GDM1 (cell line): ENCODE data around the gene CXCL12.

Experiments used
- DNase-seq: peaks from one replicate; lab custom pipeline; 2025; lab: John Stamatoyannopoulos, UW

The CXCL12 gene

GRCh38 chr10:44385026-44385695, at the start of gene CXCL12:
Gene CXCL12 (minus strand): TSS chr10:44385097. CDS start chr10:44385005, 92 bp downstream.
- no peak for DNase-seq

GRCh38 chr10:44427479-44427878, 42.6 kb upstream of the CXCL12 start:
- no peak for DNase-seq

GRCh38 chr10:44427037-44427436, 42.1 kb upstream of the CXCL12 start:
- DNase-seq = no peak

GRCh38 chr10:44426247-44427034, 41.5 kb upstream of the CXCL12 start:
- DNase-seq = no peak

- no peak for DNase-seq
Observed at GRCh38 chr10:44425466-44425865, 40.6 kb upstream of the CXCL12 start.

GRCh38 chr10:44424957-44425356, 40.1 kb upstream of the CXCL12 start:
- no peak for DNase-seq

GRCh38 chr10:44424298-44424697, 39.4 kb upstream of the CXCL12 start:
- DNase-seq = no peak

GRCh38 chr10:44422570-44423101, 37.7 kb upstream of the CXCL12 start:
- DNase-seq = no peak

- no peak for DNase-seq
Observed at GRCh38 chr10:44422153-44422552, 37.3 kb upstream of the CXCL12 start.

GRCh38 chr10:44419790-44420549, 35.1 kb upstream of the CXCL12 start:
- DNase-seq = no peak

GRCh38 chr10:44418637-44419036, 33.7 kb upstream of the CXCL12 start:
- no peak for DNase-seq

GRCh38 chr10:44417761-44418160, 32.9 kb upstream of the CXCL12 start:
- DNase-seq = no peak

GRCh38 chr10:44416936-44417335, 32.0 kb upstream of the CXCL12 start:
- no peak for DNase-seq

GRCh38 chr10:44416021-44416771, 31.3 kb upstream of the CXCL12 start:
- DNase-seq = no peak

- DNase-seq = no peak
Observed at GRCh38 chr10:44415121-44415520, 30.2 kb upstream of the CXCL12 start.

GRCh38 chr10:44413416-44413815, 28.5 kb upstream of the CXCL12 start:
- DNase-seq = no peak

- no peak for DNase-seq
Observed at GRCh38 chr10:44411251-44411650, 26.4 kb upstream of the CXCL12 start.

- DNase-seq = no peak
Observed at GRCh38 chr10:44404741-44405437, 20.0 kb upstream of the CXCL12 start.

GRCh38 chr10:44402465-44403195, 17.7 kb upstream of the CXCL12 start:
- no peak for DNase-seq

GRCh38 chr10:44400541-44400940, 15.6 kb upstream of the CXCL12 start:
- DNase-seq = no peak
